Left renal pelvis (tissue), 4 donors: ENCODE results near the gene MTF1. TPM values are rescaled to one million over a fixed set of nuclear protein-coding genes. Genes with fewer than 3 reads are reported as not detected.
"Not testable (repeated sequence)": the region's sequence is repeated elsewhere in the genome, so short reads cannot be mapped to it uniquely, and the experiment has no call there.

ENCODE experiments used
- DNase-seq, 4 donors: peaks; one replicate each; pipeline ENCODE4 v3.0.0-alpha.2; 2013; ENCODE audit warnings: low read depth in 4 of 4, low spot score in 3 of 4
- polyA plus RNA-seq, 4 donors: library from polyadenylated mRNA; unstranded; fragments of 120-200 nt; gene quantifications; one replicate each; pipeline ENCODE4 v1.2.1, GENCODE V29; 2013; ENCODE audit not compliant: insufficient read length in 4 of 4

Gene MTF1
- polyA plus RNA-seq, 4 donors, result 7.7 to 10.9 (median 9.3) TPM

DNA sequence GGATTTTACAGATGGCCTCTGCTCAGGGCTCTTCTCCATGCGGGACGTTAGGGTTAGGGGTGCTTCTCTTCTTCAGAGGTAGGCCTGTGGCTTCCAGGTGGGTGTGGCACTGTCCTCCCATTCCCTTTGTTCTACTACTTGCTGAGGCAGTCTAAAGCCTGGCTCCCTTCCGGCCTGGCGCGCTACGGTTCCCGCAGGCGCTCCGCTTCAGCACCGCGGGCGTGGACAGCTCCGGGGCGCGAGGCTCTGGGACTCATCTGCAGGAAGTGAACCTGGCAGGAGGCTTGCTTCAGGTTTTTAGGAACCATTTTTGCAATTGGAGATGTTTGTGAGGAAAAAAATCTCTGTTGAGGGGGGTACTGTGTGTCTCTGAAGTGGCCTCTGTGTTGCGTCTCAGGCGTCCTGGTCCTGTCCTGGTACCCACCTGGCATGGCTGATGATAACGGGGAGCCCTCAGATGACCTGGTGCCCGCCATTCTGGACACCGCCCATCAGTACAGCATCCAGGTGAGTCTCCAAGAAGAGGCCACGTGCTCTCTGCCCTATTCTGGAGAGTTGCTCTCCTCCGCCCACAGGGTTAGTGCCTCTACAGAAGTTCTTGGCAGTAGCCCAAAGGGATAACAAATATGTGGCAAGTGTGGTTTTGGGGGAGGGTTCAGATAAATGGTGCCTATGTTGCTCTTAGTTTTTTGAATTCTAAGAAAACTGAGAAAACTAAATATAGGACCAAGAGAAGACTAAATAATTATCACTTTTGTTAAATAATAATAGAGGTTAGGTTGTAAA, 63.9 kb downstream of the MTF1 start:
- peak in 1 of 4 donors; percentile 16 for DNase-seq

DNA sequence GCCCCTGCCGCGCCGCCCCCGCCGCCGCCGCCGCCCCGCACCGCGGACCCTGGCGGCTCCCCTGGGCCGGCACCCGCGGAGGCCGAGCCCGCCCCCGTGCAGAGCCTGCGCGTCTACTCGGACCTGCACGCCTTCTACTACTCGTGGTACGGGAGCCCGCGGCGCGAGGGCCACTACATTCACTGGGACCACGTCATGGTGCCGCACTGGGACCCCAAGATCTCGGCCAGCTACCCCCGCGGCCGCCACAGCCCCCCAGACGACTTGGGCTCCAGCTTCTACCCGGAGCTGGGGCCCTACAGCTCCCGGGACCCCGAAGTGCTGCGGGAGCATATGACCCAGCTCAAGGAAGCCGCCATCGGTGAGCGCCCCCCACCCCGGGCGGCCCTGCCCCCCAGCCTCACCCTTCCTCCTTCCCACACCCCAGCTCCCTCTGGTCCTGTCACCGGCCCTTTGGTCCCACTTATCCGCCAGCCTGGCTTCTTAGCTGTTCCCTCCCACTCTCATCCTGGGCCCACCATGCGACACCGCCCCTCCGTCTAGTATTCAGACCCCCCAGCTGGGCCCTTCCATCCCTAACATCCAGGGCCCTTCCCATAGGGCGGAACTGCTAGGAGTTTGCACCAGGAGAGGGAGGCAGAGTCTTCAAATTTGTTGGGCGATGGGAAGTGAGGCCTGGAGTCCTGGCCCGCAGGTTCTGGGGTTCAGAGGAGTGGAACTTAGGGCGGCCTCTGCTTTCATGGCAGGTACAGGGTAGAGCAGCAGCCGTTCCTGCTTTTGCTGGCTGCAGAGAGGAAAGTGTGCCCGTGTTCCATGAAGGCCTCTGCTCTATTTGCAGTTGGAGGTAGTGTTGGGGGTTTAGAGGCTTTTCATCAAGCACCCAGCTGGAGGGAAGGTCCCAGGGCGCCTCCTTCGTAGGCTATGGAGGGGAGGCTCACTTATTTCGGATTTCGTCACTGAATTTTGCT, 64.7 kb downstream of the MTF1 start:
- DNase-seq, result no peak

DNA sequence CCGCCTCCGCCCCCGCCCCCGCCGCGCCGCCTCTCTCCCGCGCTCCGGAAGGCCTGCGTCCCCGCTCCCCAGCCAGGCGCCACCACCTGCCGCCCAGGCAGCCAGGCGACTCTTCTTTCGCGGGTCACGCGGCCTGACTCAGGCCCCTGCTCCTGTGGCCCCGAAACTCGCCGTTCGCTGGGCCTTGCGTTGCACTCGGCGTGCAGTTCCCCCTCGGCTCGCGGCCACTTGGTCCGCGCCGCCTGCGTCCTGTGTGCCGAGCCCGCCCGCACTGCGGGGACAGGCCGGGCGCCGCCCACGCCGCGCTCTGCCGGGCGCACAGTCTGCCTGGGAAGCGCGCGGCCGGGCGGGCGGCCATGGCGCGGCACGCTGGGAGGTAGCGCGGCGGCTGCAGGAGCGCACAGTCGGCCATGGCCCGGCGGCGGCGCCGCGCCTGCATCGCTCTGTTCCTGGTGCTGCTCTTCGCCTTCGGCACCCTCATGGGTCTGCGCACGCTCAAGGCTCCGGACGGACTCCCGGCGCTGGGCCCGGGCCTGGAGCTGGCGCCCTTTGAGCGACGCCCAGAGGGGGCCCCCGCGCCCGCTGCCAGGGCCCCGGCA, 65.5 kb downstream of the MTF1 start, which contains the start of gene MANEAL:
Gene MANEAL (plus strand): TSS at position 75 of the 599 bp plus-strand sequence. CDS start 336 bp downstream, at position 411.
- DNase-seq, result peak in 1 of 4 donors; percentile 8

DNA sequence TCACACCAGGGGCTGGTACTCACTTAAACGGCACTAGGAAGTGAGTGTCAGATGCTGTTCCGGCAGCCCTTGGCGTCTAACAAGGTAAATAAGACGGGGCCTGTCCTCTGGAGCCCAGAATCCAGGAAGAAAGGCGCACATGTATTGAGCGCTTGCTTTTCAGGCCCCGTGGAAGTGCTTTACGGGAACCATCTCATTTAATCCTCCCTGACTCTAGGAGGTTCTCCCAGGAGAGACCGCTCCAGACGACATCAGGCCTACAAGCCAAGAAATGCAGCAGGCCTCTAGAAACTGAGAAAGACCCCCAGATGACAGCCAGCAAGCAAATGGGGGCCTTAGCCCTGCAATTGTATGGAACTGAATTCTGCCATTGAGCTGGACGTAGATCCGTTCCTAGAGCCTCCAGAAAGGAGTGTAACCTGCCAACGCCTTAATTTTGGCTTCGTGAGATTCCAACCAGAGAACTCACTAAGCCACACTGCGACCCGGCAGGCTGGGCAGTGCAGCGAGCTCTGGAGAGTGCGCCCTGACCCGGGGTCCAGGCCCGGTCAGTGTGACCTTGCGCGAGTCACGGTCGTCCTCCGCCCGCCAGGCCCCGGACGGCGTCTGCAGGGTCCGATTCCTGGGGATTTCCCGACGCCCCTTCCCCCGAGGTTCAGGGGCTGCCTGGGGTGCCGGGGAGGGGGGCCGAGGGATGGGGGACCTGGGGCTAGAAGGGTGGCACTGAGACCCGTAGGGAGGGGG, 66.3 kb downstream of the MTF1 start:
- no peak for DNase-seq

DNA sequence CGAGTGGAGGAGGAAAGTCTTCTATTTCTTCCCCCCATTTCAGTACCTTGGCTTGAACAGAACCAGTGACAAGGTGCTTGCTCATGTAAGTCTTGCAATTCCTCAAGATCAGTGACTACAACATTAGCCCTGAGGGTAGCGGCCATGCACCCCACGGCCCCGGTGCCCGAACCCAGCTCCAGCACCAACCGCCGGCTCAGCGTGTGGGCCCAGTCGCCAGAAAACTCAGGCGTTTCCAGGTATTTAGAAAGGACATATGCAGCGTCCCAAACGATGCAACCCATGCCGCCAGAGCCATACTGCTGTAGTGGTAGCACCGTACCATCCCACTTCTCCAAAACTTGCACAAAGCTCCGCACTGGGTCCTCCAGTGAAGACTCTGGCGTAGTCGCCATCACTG, 76.9 kb downstream of the MTF1 start:
- no peak for DNase-seq

DNA sequence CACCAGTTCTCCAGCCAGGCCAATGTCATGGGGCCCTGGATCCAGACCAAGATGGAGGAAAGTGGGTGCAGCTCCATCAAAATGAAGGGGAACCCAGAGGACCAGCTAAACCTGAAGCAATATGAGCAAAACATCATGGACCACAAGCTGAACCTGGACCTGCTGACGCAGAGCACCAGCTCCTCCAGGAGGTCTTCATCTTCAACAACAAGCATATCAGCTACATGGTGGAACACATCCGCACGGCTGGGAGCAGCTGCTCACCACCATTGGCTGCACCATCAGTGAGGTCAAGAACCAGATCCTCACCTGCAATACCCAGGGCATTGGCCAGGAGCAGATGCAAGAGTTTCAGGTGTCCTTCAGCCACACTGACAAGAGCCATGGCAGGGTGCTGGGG, 80.7 kb downstream of the MTF1 start:
- no peak for DNase-seq

DNA sequence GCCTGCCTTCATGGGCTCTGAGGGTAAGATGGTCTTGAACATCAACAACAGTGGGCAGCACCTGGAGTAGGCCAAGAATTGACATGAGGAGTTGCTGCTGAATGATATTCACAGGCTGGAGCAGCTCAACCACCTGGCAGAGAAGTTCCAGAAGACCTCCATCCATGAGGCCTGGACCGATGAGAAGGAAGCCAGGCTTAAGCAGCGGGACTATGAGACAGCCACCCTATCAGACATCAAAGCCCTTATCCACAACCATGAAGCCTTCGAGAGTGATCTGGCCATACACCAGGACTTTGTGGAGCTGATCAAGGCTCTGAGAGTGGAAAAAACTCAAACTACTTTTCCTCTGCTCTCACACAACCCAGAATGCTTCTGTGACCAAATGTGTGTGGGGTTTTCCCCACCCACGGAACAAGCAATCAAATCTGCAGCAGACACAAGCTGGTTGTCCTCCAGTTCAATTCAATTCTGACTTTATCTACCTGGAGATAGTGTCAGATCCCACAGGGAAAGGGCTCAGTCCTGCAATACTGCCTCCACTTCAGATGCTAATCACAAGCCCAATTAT, 82.4 kb downstream of the MTF1 start:
- no peak for DNase-seq

DNA sequence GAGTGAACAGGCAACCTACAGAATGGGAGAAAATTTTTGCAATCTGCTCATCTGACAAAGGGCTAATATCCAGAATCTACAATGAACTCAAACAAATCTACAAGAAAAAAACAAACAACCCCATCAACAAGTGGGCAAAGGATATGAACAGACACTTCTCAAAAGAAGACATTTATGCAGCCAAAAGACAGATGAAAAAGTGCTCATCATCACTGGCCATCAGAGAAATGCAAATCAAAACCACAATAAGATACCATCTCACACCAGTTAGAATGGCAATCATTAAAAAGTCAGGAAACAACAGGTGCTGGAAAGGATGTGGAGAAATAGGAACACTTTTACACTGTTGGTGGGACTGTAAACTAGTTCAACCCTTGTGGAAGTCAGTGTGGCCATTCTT, 88.0 kb downstream of the MTF1 start:
- not testable (repeated sequence) for DNase-seq

DNA sequence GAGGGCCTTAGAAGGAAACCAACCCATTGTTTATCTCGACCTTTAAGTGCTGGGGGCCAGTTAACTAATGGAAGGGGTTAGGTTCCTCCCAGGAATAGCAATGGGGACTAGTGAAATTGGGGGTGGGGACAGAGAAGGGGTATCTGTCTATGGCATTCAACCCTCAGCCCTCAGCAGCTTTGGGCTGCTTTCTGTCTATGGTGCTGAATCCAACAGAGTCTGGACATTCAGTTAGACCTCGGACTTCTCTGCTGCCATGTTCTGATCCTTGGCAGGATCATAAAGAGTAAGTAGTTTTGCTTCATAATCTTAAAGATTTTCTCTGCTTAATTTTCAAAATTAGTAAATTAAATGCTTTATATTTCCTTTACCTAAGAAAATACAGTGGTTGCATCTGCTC, 91.9 kb downstream of the MTF1 start:
- no peak for DNase-seq

DNA sequence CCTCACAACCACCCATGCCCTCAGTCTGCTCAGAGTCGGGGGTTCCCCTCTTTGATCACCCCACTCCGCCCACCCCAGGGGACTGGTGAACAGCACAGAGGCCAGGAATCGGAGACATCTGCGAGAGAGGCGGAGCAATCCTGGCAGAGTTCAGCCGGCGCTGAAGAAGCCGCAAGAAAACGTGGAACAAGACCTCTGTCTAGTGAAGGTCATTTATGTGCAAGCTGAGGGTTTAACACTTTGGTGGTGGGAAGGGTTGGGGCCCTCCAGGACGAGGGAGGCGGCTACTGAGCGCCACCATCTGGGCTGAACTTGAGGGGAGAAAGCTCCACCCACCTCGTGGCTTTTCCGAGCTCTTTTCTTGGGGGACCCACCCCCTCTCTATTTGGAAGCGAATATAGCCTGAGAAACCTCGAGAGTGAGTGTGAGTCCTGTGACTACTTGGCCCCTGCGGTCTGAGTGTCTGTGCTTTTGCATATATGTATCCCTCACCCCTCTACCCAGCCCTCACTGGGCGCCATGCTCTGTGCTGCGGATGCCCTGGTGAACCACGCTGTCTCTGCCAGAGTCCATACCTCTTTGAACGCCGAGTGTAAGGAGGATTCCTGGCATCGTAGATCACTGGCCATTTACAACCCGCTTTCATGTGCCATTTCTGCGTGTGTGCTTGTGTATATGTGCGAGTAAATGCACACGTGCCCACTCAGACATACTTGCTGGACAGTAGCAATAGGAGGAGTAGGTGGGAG, 93.3 kb downstream of the MTF1 start:
- DNase-seq, result no peak

DNA sequence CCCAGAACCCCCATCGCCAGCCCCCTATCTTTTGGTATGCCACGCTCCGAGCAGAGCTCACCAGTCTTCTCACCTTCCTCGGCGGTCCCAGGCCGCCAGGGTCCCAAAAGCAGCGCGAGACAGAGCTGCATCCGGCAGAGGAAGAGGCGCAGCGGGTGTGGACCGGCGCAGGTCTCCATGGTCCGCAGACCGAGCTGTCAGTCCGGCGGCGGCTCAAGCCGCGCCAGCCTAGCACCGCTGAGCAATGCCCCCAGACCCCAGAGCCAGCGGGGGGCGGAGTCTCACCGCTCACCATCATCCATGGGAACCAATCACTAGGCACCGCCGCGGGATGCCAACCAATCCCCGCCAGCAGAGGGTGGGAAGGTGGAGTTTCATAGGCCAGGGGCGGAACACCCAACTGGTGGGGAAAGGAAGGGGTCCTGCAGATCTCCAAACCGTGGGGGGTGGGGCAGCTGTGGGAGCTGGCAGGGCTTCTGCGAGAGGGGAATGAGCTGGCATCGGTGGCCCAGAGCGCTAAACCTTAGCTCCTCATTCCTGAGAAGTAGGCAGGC, 94.4 kb downstream of the MTF1 start, which contains the start of gene EPHA10:
Gene EPHA10 (minus strand): TSS at position 233 of the 554 bp plus-strand sequence. CDS start 54 bp downstream, at position 179.
- no peak for DNase-seq

DNA sequence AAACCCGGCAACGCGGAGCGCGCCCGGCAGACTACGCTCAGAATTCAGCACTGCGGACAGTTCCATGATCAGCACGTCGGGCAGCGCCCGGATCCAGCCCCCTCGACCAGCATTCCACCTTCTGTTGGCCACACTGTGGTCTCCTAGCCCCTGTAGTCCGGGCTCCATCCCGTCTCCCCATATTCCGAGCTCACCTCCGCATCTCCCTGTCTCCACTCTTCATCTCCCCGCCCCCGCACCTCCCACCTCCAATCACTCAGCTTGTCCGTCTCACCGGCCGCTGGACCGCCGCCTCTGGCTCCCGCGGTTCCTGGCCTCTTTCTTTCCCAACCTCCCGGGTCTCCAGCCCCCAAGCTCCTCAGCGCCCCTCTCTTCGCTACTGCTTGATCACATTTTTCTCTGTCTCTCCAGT, 95.0 kb downstream of the MTF1 start:
- peak; percentile 43 to 59 (median 53) for DNase-seq

DNA sequence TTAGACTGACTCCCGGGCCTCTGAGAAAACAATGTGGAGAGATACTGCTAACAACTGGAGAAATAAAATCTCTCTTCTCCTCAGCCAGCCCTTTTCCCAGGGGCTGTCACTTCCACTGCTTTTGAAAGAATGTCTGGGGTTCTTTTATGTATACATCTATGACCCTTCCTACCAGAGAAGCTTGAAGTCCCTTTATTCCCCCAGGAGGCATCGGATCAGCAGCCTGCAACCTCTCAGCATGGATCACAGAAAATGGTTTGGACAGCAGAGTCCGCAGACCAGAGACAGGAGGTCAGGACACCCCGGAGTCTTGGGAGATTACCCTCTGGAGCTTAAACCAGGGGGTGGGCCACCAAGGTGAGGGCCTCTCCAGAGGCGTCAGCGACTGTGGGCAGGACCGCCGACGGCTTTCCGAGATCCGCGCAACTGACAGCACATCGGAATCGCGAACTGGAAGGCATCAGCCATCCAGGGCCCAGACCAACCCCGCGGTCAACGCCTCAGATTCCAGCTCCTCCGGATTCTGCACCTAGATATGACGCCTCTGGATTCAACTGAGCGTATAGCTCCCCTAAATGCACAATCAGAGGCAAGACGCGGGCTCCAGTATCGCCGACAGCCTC, 95.5 kb downstream of the MTF1 start:
- DNase-seq, result no peak

DNA sequence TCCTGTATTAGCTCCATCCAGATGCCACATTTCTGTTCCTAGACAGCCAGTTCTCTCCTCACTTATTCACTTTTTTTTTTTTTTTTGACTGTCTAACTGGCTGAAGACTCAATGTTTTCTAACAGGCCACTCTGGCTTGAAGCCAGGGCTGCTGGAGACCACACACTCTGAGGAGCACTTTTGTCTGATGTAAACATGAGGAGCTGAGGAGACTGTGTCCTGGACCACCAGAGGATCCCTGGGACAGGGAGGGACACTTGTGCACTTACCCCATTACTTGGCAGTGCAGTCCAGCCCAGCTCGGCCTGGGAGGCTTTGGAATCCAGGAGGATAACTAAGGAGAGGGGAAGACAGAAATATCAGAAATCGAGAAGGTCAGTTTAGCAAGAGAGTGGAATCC, 96.9 kb downstream of the MTF1 start:
- DNase-seq, result no peak

DNA sequence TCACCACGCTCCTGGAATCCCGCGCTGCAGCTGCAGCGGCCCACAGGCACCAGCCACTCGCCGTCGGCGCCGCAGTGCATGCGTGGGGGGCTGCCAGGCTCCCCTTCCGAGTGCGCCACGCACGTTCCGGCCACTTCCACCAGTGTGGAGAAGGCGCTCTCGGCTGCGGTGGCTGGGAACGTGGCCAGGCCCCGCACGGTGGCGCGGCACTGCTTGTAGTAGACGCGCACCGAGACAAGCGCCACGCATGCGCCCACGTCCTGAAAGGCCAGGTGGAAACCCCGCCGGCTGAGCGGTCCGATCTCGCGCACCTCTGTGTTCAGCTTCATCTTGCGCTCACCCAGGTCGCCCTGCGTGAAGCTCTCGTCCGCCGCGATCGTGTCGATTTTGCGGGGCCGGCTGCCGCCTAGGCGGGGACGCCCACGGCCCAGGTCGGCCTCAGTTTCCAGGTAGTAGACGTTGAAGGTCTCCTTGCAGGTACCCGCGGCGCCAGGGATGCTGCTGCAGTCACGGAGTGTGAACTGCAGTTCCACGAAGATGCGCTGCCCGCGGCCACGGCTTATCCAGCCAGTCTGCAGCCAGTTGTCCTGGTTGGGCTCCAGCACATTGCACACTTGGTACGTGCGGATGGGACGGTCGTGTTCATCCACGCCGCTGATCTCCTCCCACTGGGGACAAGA, 97.8 kb downstream of the MTF1 start:
- no peak for DNase-seq
